Upper lobe of left lung (tissue), 6 donors: ENCODE results near the gene HCFC1. TPM values are rescaled to one million over a fixed set of nuclear protein-coding genes. Genes with fewer than 3 reads are reported as not detected.

ENCODE experiments used
- ATAC-seq, 2 donors: fragments of 200-7000 bp; cut with Tn5 transposase; one replicate each; pipeline ENCODE4 v1.9.1; 2022; ENCODE audit warnings: mild to moderate bottlenecking in 2 of 2, moderate library complexity in 2 of 2; ENCODE audit not compliant: low FRiP score in 2 of 2
- DNase-seq, 2 donors: peaks; one replicate each; pipeline ENCODE4 v3.0.0-alpha.2; 2019 to 2020
- H3K27ac ChIP-seq, 4 donors: fragments of 200-600 bp; sonication (generic); one replicate each; pipeline ENCODE4 v1.5.1; 2016 to 2019
- H3K27me3 ChIP-seq, 4 donors: fragments of 200-600 bp; sonication (generic); one replicate each; pipeline ENCODE4 v1.5.1; 2017 to 2019
- H3K36me3 ChIP-seq, 4 donors: fragments of 200-600 bp; sonication (generic); one replicate each; pipeline ENCODE4 v1.5.1; 2016 to 2019
- H3K4me1 ChIP-seq, 4 donors: fragments of 200-600 bp; sonication (generic); one replicate each; pipeline ENCODE4 v1.5.1; 2018 to 2019
- H3K4me3 ChIP-seq, 4 donors: fragments of 200-600 bp; sonication (generic); one replicate each; pipeline ENCODE4 v1.5.1; 2017 to 2019; ENCODE audit warnings: mild to moderate bottlenecking in 2 of 4, moderate library complexity in 1 of 4
- H3K9me3 ChIP-seq, 4 donors: fragments of 200-600 bp; sonication (generic); one replicate each; pipeline ENCODE4 v1.5.1; 2018 to 2019
- CTCF ChIP-seq, 6 experiments: fragments of 450-650 bp in 4 of 6; fragments of 200-600 bp in 2 of 6; sonication (generic) in 2 of 6; IDR thresholded peaks; one replicate each; pipeline ENCODE4 v1.5.1; 2016 to 2019; ENCODE audit warnings: antibody characterized with exemption in 6 of 6
- EP300 ChIP-seq, 4 donors: sonication (generic); formaldehyde crosslinking; IDR thresholded peaks; one replicate each; pipeline ENCODE4 v1.5.1; 2017; ENCODE audit warnings: antibody characterized with exemption in 4 of 4, control low read depth in 2 of 4
- POLR2A ChIP-seq, 4 donors: fragments of 450-650 bp; IDR thresholded peaks; one replicate each; pipeline ENCODE4 v1.5.1; 2016 to 2017; ENCODE audit warnings: antibody characterized with exemption in 4 of 4, mild to moderate bottlenecking in 2 of 4
- POLR2AphosphoS5 ChIP-seq, 2 donors: sonication (generic); formaldehyde crosslinking; IDR thresholded peaks; one replicate each; pipeline ENCODE4 v1.5.1; 2017; ENCODE audit warnings: antibody characterized with exemption in 2 of 2
- WGBS, 2 donors: methylation state at CpG; one replicate each; pipeline ENCODE4 v1.1.5; 2017 to 2018; 5-methylcytosine and 5-hydroxymethylcytosine counted together
- total RNA-seq, 6 donors: library from RNA; depleted of rRNA in 4 of 6; stranded (reverse); fragments of >200 nt in 4 of 6; gene quantifications; one replicate each; pipeline versions ENCODE4 v1.1.0 to v1.2.1, GENCODE V29; 2016 to 2021
- donor health status: DM: no; HTN: no; CAD: no; lungs with moderate emphysema.
- donor health status: DM: no; HTN: yes; CAD: no; lungs with severe emphysema.

HCFC1 gene
- total RNA-seq, 6 donors from 2014 or later, result 40.8 to 78.9 (median 52.2) TPM

GRCh38 chrX:153937056-153937455, 34.6 kb downstream of the HCFC1 start:
- WGBS, 2 donors, result 83 to 93% methylated on average over 3 of the region's 3 CpGs
- TF ChIP-seq POLR2A (IDR thresholded peaks at IDR 0.05), result no peak
- TF ChIP-seq EP300 (IDR thresholded peaks at IDR 0.05), result no peak
- TF ChIP-seq POLR2AphosphoS5 (IDR thresholded peaks at IDR 0.05), result no peak
- no peak for TF ChIP-seq CTCF (IDR thresholded peaks at IDR 0.05)
- H3K36me3 ChIP-seq, result peaks cover 0 to 9% (median 2%) of the 10 kb centered on the region in 4 donors
- H3K4me3 ChIP-seq, result no peak overlapping the region
- ATAC-seq, result no peak
- DNase-seq, result no peak
- H3K27ac ChIP-seq, result no peak overlapping the region
- no peaks in the 10 kb centered on the region for H3K9me3 ChIP-seq
- H3K4me1 ChIP-seq, result peaks cover 5 to 47% (median 11%) of the 10 kb centered on the region in 4 donors
- no peaks in the 10 kb centered on the region for H3K27me3 ChIP-seq

GRCh38 chrX:153935326-153935851, 36.2 kb downstream of the HCFC1 start:
- ATAC-seq (no peak), DNase-seq (no peak)
- TF ChIP-seq POLR2A (IDR thresholded peaks at IDR 0.05) (no peak), POLR2AphosphoS5 (IDR thresholded peaks at IDR 0.05) (no peak), EP300 (IDR thresholded peaks at IDR 0.05) (no peak), CTCF (IDR thresholded peaks at IDR 0.05) (no peak)
- Histone ChIP-seq H3K36me3 (peaks cover 0 to 25% (median 10%) of the 10 kb centered on the region in 4 donors), H3K9me3 (no peaks in the 10 kb centered on the region), H3K27me3 (no peaks in the 10 kb centered on the region), H3K4me1 (peaks cover 5 to 36% (median 10%) of the 10 kb centered on the region in 4 donors), H3K27ac (peak overlapping the region in 2 of 4 donors; percentile 39 to 76), H3K4me3 (peak overlapping the region; percentile 16 to 78 (median 73))
- 43 to 48% methylated on average over 6 to 24 of the region's 32 CpGs for WGBS, 2 donors

GRCh38 chrX:153934762-153935325, 36.8 kb downstream of the HCFC1 start, which contains the start of gene NAA10:
Gene NAA10 (minus strand): TSS chrX:153935037. CDS start chrX:153934904, 133 bp downstream.
- peak; percentile 87 to 98 for ATAC-seq
- DNase-seq, result peak; percentile 80 to 95
- WGBS, 2 donors, result 27% methylated on average over 3 of the region's 87 CpGs; no CpG with 5 or more reads in 1 of the 2 donors
- Histone ChIP-seq H3K9me3 (no peaks in the 10 kb centered on the region), H3K36me3 (peaks cover 0 to 31% (median 11%) of the 10 kb centered on the region in 4 donors), H3K4me3 (peak within 1 kb of the TSS; percentile 60 to 78 (median 73)), H3K27ac (peak within 1 kb of the TSS; percentile 60 to 76 (median 70)), H3K27me3 (no peaks in the 10 kb centered on the region), H3K4me1 (peaks cover 5 to 36% (median 12%) of the 10 kb centered on the region in 4 donors)
- TF ChIP-seq POLR2AphosphoS5 (IDR thresholded peaks at IDR 0.05), result no peak
- TF ChIP-seq CTCF (IDR thresholded peaks at IDR 0.05), result no peak
- no peak for TF ChIP-seq EP300 (IDR thresholded peaks at IDR 0.05)
- TF ChIP-seq POLR2A (IDR thresholded peaks at IDR 0.05), result peak in 2 of 4 donors; percentile 25 to 52

GRCh38 chrX:153934148-153934761, 37.4 kb downstream of the HCFC1 start:
- Histone ChIP-seq H3K4me3 (peak overlapping the region; percentile 60 to 78 (median 73)), H3K36me3 (peaks cover 0 to 33% (median 11%) of the 10 kb centered on the region in 4 donors), H3K9me3 (no peaks in the 10 kb centered on the region), H3K4me1 (peaks cover 8 to 38% (median 14%) of the 10 kb centered on the region in 4 donors), H3K27me3 (no peaks in the 10 kb centered on the region), H3K27ac (peak overlapping the region; percentile 60 to 76 (median 70))
- TF ChIP-seq CTCF (IDR thresholded peaks at IDR 0.05) (no peak), EP300 (IDR thresholded peaks at IDR 0.05) (no peak), POLR2A (IDR thresholded peaks at IDR 0.05) (no peak), POLR2AphosphoS5 (IDR thresholded peaks at IDR 0.05) (no peak)
- no peak for DNase-seq
- 26% methylated on average over 17 of the region's 33 CpGs; no CpG with 5 or more reads in 1 of the 2 donors for WGBS, 2 donors
- peak; percentile 4 to 20 for ATAC-seq
